DND-41 (cell line): Measurements from ENCODE around the gene CAPN5.
A peak's percentile ranks its signal among the peaks of the same experiment; 100 is the strongest.

Experiments used
- ATAC-seq: fragments of 200-7000 bp; cut with Tn5 transposase; 3 replicates; pipeline ENCODE4 v1.9.1; 2021; ENCODE audit warnings: low read depth; ENCODE audit not compliant: insufficient read depth
- DNase-seq: peaks from one replicate; pipeline ENCODE4 v3.0.0-alpha.2; 2020
- H2AFZ ChIP-seq: 2 replicates; pipeline ENCODE4 v1.6.0; 2012; ENCODE audit warnings: low read depth, low read length
- H3K27ac ChIP-seq: 2 replicates; pipeline ENCODE4 v1.5.1; 2012; ENCODE audit warnings: low read length, inconsistent platforms
- H3K27me3 ChIP-seq: fragments of 200-600 bp; sonication (generic); 2 replicates; pipeline ENCODE4 v1.6.0; 2012; ENCODE audit warnings: low read length, mild to moderate bottlenecking, inconsistent platforms; ENCODE audit not compliant: insufficient read depth, poor library complexity
- H3K36me3 ChIP-seq: 2 replicates; pipeline ENCODE4 v1.5.1; 2012; ENCODE audit warnings: low read length, inconsistent platforms; ENCODE audit not compliant: insufficient read depth
- H3K4me1 ChIP-seq: 2 replicates; pipeline ENCODE4 v1.5.1; 2012; ENCODE audit warnings: mild to moderate bottlenecking, low read length; ENCODE audit not compliant: insufficient read depth
- H3K4me2 ChIP-seq: 2 replicates; pipeline ENCODE4 v1.6.0; 2012; ENCODE audit warnings: mild to moderate bottlenecking, moderate library complexity, low read length, inconsistent platforms; ENCODE audit not compliant: insufficient read depth
- H3K4me3 ChIP-seq, 2 experiments: fragments of 200-600 bp in 1 of 2; shearing (Covaris generic) in 1 of 2; 2 replicates each; pipeline ENCODE4 v1.5.1; 2012 to 2016; ENCODE audit warnings: inconsistent platforms in 2 of 2, low read length in 2 of 2, mild to moderate bottlenecking in 2 of 2, low read depth in 1 of 2, moderate library complexity in 1 of 2
- H3K79me2 ChIP-seq: 2 replicates; pipeline ENCODE4 v1.6.0; 2012; ENCODE audit warnings: low read length, inconsistent platforms; ENCODE audit not compliant: insufficient read depth
- H3K9ac ChIP-seq: 2 replicates; pipeline ENCODE4 v1.6.0; 2012; ENCODE audit warnings: low read depth, mild to moderate bottlenecking, inconsistent platforms, low read length, moderate library complexity
- H3K9me3 ChIP-seq: 2 replicates; pipeline ENCODE4 v1.5.1; 2012; ENCODE audit warnings: low read length, moderate library complexity, mild to moderate bottlenecking, inconsistent platforms; ENCODE audit not compliant: insufficient read depth, severe bottlenecking
- H4K20me1 ChIP-seq: 2 replicates; pipeline ENCODE4 v1.6.0; 2012; ENCODE audit warnings: low read length; ENCODE audit not compliant: insufficient read depth
- CTCF ChIP-seq: IDR thresholded peaks from 2 replicates; pipeline ENCODE4 v1.5.1; 2012; ENCODE audit warnings: borderline replicate concordance, low read length, moderate library complexity, mild to moderate bottlenecking; ENCODE audit not compliant: poor library complexity, severe bottlenecking; ENCODE audit errors: extremely low read depth
- EZH2 ChIP-seq: IDR thresholded peaks from 3 replicates; pipeline ENCODE4 v1.6.1; 2012; ENCODE audit warnings: borderline replicate concordance, low read depth, mild to moderate bottlenecking, moderate library complexity, low read length, inconsistent platforms; ENCODE audit not compliant: severe bottlenecking

The CAPN5 gene

GRCh38 chr11:77120571-77120970, 53.8 kb downstream of the CAPN5 start:
- Histone ChIP-seq H3K9ac (no peak overlapping the region), H3K27ac (no peak overlapping the region), H2AFZ (no peak overlapping the region), H3K4me1 (peaks cover 7% of the 10 kb centered on the region), H3K4me2 (no peak overlapping the region), H4K20me1 (no peaks in the 10 kb centered on the region), H3K36me3 (no peaks in the 10 kb centered on the region; the same call in 1 of the 2 replicates), H3K79me2 (no peaks in the 10 kb centered on the region), H3K9me3 (no peaks in the 10 kb centered on the region), H3K27me3 (no peaks in the 10 kb centered on the region), H3K4me3 (no peak overlapping the region)
- no peak for DNase-seq
- no peak for ATAC-seq
- TF ChIP-seq EZH2, result no peak
- no peak for TF ChIP-seq CTCF

- ATAC-seq (peak; percentile 55), DNase-seq (peak; percentile 23)
- no peaks in the 10 kb centered on the region for H4K20me1 ChIP-seq
- H2AFZ ChIP-seq, result no peak overlapping the region
- H3K36me3 ChIP-seq, result no peaks in the 10 kb centered on the region; the same call in 1 of the 2 replicates
- H3K27ac ChIP-seq, result no peak overlapping the region; the same call in 1 of the 2 replicates
- no peaks in the 10 kb centered on the region for H3K79me2 ChIP-seq
- no peak overlapping the region for H3K9ac ChIP-seq
- H3K4me3 ChIP-seq, result no peak overlapping the region
- H3K27me3 ChIP-seq, result no peaks in the 10 kb centered on the region
- H3K4me2 ChIP-seq, result no peak overlapping the region
- no peaks in the 10 kb centered on the region for H3K9me3 ChIP-seq
- peaks cover 7% of the 10 kb centered on the region for H3K4me1 ChIP-seq
- TF ChIP-seq CTCF (no peak), EZH2 (no peak)
Measured at GRCh38 chr11:77121096-77121640, 54.4 kb downstream of the CAPN5 start.

- Histone ChIP-seq H3K4me2 (no peak overlapping the region), H3K36me3 (no peaks in the 10 kb centered on the region; the same call in 1 of the 2 replicates), H2AFZ (no peak overlapping the region), H3K27ac (no peak overlapping the region), H3K9ac (no peak overlapping the region), H3K79me2 (no peaks in the 10 kb centered on the region), H3K4me1 (peaks cover 7% of the 10 kb centered on the region), H4K20me1 (no peaks in the 10 kb centered on the region), H3K27me3 (no peaks in the 10 kb centered on the region), H3K4me3 (no peak overlapping the region), H3K9me3 (no peaks in the 10 kb centered on the region)
- DNase-seq (no peak), ATAC-seq (no peak)
- no peak for TF ChIP-seq CTCF
Measured at GRCh38 chr11:77121876-77122575, 55.3 kb downstream of the CAPN5 start.
